Liver (tissue), 9 donors: ENCODE data around the gene RGS17. TPM values are rescaled to one million over a fixed set of nuclear protein-coding genes. Genes with fewer than 3 reads are reported as not detected.

ENCODE experiments used
- DNase-seq: peaks from one replicate; pipeline ENCODE4 v3.0.0-alpha.2; 2017; ENCODE audit warnings: low spot score
- H3K27ac ChIP-seq, 2 donors: one replicate each; pipeline ENCODE4 v1.7.0; 2013; ENCODE audit warnings: inconsistent platforms in 2 of 2, low read length in 2 of 2, control low read depth in 1 of 2, low read depth in 1 of 2, mild to moderate bottlenecking in 1 of 2
- H3K27me3 ChIP-seq, 4 donors: one replicate each; pipeline versions ENCODE4 v1.6.1 to v1.7.0; 2013; ENCODE audit warnings: low read length in 3 of 4, inconsistent platforms in 1 of 4, mild to moderate bottlenecking in 1 of 4, moderate library complexity in 1 of 4; ENCODE audit not compliant: control insufficient read depth in 4 of 4, insufficient read depth in 4 of 4
- H3K36me3 ChIP-seq, 4 donors: one replicate each; pipeline versions ENCODE4 v1.6.1 to v1.7.0; 2013; ENCODE audit warnings: low read length in 3 of 4, mild to moderate bottlenecking in 3 of 4, low read depth in 1 of 4, moderate library complexity in 1 of 4; ENCODE audit not compliant: control insufficient read depth in 4 of 4, insufficient read depth in 3 of 4
- H3K4me1 ChIP-seq, 4 donors: one replicate each; pipeline versions ENCODE4 v1.6.1 to v1.7.0; 2013; ENCODE audit warnings: low read length in 3 of 4, mild to moderate bottlenecking in 3 of 4, moderate library complexity in 1 of 4; ENCODE audit not compliant: control insufficient read depth in 4 of 4, insufficient read depth in 4 of 4
- H3K4me3 ChIP-seq, 3 donors: one replicate each; pipeline versions ENCODE4 v1.6.1 to v1.7.0; 2013; ENCODE audit warnings: low read length in 3 of 3, control low read depth in 1 of 3, low read depth in 1 of 3, mild to moderate bottlenecking in 1 of 3
- H3K9ac ChIP-seq, 2 donors: one replicate each; pipeline ENCODE4 v1.7.0; 2013; ENCODE audit warnings: low read length in 2 of 2, mild to moderate bottlenecking in 2 of 2, moderate library complexity in 2 of 2, control low read depth in 1 of 2, low read depth in 1 of 2
- H3K9me3 ChIP-seq, 4 donors: one replicate each; pipeline versions ENCODE4 v1.6.1 to v1.7.0; 2013; ENCODE audit warnings: low read length in 3 of 4; ENCODE audit not compliant: control insufficient read depth in 4 of 4
- EGR1 ChIP-seq, 2 donors: IDR thresholded peaks; 2 replicates each; pipeline ENCODE4 v1.6.1; 2016 to 2018; ENCODE audit warnings: antibody characterized with exemption in 2 of 2, low read depth in 2 of 2
- FOXA1 ChIP-seq: IDR thresholded peaks from 2 replicates; pipeline ENCODE4 v1.6.1; 2016; ENCODE audit warnings: antibody characterized with exemption
- GABPA ChIP-seq, 2 donors: IDR thresholded peaks in 1 of 2; conservative IDR thresholded peaks in 1 of 2; 2 replicates each; pipeline ENCODE4 v1.6.1; 2016; ENCODE audit warnings: antibody characterized with exemption in 2 of 2, mild to moderate bottlenecking in 1 of 2, moderate library complexity in 1 of 2
- HNF4A ChIP-seq, 2 donors: conservative IDR thresholded peaks; 2 replicates each; pipeline ENCODE4 v1.6.1; 2016; ENCODE audit warnings: antibody characterized with exemption in 2 of 2, mild to moderate bottlenecking in 2 of 2
- HNF4G ChIP-seq: IDR thresholded peaks from 2 replicates; pipeline ENCODE4 v1.6.1; 2016; ENCODE audit warnings: antibody characterized with exemption
- JUND ChIP-seq, 2 donors: IDR thresholded peaks; 2 replicates each; pipeline ENCODE4 v1.6.1; 2016; ENCODE audit warnings: antibody characterized with exemption in 2 of 2
- NR2F2 ChIP-seq: IDR thresholded peaks from 2 replicates; pipeline ENCODE4 v1.6.1; 2016; ENCODE audit warnings: antibody characterized with exemption
- RAD21 ChIP-seq, 2 donors: IDR thresholded peaks; 2 replicates each; pipeline ENCODE4 v1.6.1; 2016; ENCODE audit warnings: antibody characterized with exemption in 2 of 2, mild to moderate bottlenecking in 2 of 2
- RXRA ChIP-seq, 2 donors: IDR thresholded peaks; 2 replicates each; pipeline ENCODE4 v1.6.1; 2017 to 2018; ENCODE audit warnings: antibody characterized with exemption in 2 of 2, mild to moderate bottlenecking in 1 of 2
- SP1 ChIP-seq: IDR thresholded peaks from 2 replicates; pipeline ENCODE4 v1.6.1; 2018; ENCODE audit warnings: antibody characterized with exemption, mild to moderate bottlenecking
- TAF1 ChIP-seq: conservative IDR thresholded peaks from 2 replicates; pipeline ENCODE4 v1.6.1; 2016; ENCODE audit warnings: antibody characterized with exemption, mild to moderate bottlenecking
- polyA plus RNA-seq, 2 donors: library from polyadenylated mRNA; stranded (reverse) in 1 of 2; unstranded in 1 of 2; fragments of 200-250 nt in 1 of 2; fragments of >200 nt in 1 of 2; fragmentation: Nextera tagmentation in 1 of 2; extraction: Ambion mirVana in 1 of 2; gene quantifications; one replicate each; pipeline versions ENCODE4 v1.2.1 to v1.2.3, GENCODE V29; 2013 to 2015
- total RNA-seq, 2 donors: library from RNA; depleted of rRNA; stranded (reverse); fragments of >200 nt; gene quantifications; one replicate each; pipeline ENCODE4 v1.2.3, GENCODE V29; 2014
- TF ChIP-seq, protein P1 (sequence below): IDR thresholded peaks from 2 replicates; pipeline ENCODE4 v1.6.1; 2016; ENCODE audit warnings: antibody characterized with exemption, mild to moderate bottlenecking
- TF ChIP-seq, protein P2 (sequence below): IDR thresholded peaks from 2 replicates; pipeline ENCODE4 v1.6.1; 2016; ENCODE audit warnings: antibody characterized with exemption
- TF ChIP-seq, protein P3 (sequence below): IDR thresholded peaks from 2 replicates; pipeline ENCODE4 v1.6.1; 2016; ENCODE audit warnings: antibody characterized with exemption
- TF ChIP-seq, protein P4 (sequence below): fragments of 150-350 bp; IDR thresholded peaks from 2 replicates; pipeline ENCODE4 v1.5.1; 2017; ENCODE audit warnings: improper control_type of control experiment, low read depth, low read length; ENCODE audit not compliant: missing input control
- TF ChIP-seq, protein P5 (sequence below): IDR thresholded peaks from 2 replicates; pipeline ENCODE4 v1.6.1; 2016; ENCODE audit warnings: antibody characterized with exemption
- donor health status: healthy.
- donor health status: healthy.
- donor health status: healthy.
- donor health status: healthy.
- donor health status: healthy.

The RGS17 gene
- total and polyA plus RNA-seq, 4 donors: under 0.01 to 0.09 (median 0.03) TPM

DNA sequence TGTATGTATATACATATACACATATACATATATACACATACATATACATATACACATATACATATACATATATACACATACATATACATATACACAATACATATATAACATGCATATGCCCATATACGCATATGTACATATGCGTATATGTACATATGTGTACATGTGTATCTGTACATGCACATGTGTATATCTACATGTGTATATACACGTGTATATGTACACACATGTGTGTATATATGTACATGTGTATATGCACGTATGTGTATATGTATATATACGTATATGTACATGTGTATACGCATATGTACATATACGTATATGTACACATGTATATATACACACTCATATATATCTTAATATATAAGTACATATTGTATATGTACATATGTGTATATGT is 60.3 kb downstream of the RGS17 start (continued):
- TF ChIP-seq, protein P1, sequence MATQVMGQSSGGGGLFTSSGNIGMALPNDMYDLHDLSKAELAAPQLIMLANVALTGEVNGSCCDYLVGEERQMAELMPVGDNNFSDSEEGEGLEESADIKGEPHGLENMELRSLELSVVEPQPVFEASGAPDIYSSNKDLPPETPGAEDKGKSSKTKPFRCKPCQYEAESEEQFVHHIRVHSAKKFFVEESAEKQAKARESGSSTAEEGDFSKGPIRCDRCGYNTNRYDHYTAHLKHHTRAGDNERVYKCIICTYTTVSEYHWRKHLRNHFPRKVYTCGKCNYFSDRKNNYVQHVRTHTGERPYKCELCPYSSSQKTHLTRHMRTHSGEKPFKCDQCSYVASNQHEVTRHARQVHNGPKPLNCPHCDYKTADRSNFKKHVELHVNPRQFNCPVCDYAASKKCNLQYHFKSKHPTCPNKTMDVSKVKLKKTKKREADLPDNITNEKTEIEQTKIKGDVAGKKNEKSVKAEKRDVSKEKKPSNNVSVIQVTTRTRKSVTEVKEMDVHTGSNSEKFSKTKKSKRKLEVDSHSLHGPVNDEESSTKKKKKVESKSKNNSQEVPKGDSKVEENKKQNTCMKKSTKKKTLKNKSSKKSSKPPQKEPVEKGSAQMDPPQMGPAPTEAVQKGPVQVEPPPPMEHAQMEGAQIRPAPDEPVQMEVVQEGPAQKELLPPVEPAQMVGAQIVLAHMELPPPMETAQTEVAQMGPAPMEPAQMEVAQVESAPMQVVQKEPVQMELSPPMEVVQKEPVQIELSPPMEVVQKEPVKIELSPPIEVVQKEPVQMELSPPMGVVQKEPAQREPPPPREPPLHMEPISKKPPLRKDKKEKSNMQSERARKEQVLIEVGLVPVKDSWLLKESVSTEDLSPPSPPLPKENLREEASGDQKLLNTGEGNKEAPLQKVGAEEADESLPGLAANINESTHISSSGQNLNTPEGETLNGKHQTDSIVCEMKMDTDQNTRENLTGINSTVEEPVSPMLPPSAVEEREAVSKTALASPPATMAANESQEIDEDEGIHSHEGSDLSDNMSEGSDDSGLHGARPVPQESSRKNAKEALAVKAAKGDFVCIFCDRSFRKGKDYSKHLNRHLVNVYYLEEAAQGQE: no peak
- no peak for TF ChIP-seq HNF4G
- TF ChIP-seq EGR1 (IDR thresholded peaks at IDR 0.05; ENCODE audit: low read depth in 2 of 2): no peak
- TF ChIP-seq NR2F2: no peak

DNA sequence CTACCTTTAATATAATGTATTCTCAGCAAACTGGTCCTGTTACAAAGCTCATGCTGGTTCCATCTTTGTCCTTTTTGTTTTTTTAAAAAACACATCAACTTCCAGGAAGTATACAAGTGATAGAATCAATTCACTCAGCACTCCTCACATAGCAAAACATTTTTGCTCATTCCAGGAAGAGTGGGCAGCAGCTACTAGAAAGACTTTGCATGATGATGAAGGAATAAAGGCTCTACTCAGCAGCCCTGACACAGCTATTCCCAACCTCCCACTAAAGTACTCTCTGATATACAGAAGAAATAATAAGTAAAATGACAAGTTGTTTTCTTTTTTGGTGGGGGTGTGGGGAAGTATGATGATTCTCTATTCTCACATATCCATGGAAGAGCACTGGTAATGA is 61.2 kb downstream of the RGS17 start:
- TF ChIP-seq GABPA (IDR thresholded peaks at IDR 0.05 in 1 of 2, conservative IDR thresholded peaks at IDR 0.05 in 1 of 2) (no peak), TAF1 (no peak), NR2F2 (no peak), EGR1 (IDR thresholded peaks at IDR 0.05; ENCODE audit: low read depth in 2 of 2) (no peak), JUND (IDR thresholded peaks at IDR 0.05) (no peak), HNF4G (no peak), FOXA1 (no peak)
- TF ChIP-seq, protein P2, sequence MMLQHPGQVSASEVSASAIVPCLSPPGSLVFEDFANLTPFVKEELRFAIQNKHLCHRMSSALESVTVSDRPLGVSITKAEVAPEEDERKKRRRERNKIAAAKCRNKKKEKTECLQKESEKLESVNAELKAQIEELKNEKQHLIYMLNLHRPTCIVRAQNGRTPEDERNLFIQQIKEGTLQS: no peak
- TF ChIP-seq, protein P3, sequence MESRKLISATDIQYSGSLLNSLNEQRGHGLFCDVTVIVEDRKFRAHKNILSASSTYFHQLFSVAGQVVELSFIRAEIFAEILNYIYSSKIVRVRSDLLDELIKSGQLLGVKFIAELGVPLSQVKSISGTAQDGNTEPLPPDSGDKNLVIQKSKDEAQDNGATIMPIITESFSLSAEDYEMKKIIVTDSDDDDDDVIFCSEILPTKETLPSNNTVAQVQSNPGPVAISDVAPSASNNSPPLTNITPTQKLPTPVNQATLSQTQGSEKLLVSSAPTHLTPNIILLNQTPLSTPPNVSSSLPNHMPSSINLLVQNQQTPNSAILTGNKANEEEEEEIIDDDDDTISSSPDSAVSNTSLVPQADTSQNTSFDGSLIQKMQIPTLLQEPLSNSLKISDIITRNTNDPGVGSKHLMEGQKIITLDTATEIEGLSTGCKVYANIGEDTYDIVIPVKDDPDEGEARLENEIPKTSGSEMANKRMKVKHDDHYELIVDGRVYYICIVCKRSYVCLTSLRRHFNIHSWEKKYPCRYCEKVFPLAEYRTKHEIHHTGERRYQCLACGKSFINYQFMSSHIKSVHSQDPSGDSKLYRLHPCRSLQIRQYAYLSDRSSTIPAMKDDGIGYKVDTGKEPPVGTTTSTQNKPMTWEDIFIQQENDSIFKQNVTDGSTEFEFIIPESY: no peak
- TF ChIP-seq, protein P4, sequence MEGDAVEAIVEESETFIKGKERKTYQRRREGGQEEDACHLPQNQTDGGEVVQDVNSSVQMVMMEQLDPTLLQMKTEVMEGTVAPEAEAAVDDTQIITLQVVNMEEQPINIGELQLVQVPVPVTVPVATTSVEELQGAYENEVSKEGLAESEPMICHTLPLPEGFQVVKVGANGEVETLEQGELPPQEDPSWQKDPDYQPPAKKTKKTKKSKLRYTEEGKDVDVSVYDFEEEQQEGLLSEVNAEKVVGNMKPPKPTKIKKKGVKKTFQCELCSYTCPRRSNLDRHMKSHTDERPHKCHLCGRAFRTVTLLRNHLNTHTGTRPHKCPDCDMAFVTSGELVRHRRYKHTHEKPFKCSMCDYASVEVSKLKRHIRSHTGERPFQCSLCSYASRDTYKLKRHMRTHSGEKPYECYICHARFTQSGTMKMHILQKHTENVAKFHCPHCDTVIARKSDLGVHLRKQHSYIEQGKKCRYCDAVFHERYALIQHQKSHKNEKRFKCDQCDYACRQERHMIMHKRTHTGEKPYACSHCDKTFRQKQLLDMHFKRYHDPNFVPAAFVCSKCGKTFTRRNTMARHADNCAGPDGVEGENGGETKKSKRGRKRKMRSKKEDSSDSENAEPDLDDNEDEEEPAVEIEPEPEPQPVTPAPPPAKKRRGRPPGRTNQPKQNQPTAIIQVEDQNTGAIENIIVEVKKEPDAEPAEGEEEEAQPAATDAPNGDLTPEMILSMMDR: no peak
- no peaks in the 10 kb centered on the region for H3K36me3 ChIP-seq
- H3K9me3 ChIP-seq: no peaks in the 10 kb centered on the region
- H3K9ac ChIP-seq: no peak overlapping the region
- no peak overlapping the region for H3K27ac ChIP-seq
- H3K4me1 ChIP-seq: no peaks in the 10 kb centered on the region
- DNase-seq: no peak
- no peaks in the 10 kb centered on the region for H3K27me3 ChIP-seq
- H3K4me3 ChIP-seq: no peak overlapping the region

DNA sequence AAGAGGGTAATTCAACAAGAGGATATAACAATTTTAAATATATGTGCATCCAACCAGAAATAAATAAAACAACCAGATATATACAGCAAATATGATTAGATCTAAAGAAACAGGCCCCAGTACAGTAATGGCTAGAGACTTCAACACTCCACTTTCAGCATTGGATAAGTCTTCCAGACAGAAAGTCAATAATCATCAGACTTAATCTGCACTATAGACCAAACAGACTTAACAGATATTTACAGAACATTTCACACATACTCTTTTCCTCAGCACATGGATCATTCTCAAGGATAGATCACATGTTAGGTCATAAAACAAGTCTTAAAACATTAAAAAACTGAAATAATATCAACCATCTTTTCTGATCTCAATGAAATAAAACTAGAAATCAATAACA is 65.9 kb downstream of the RGS17 start:
- Histone ChIP-seq H3K4me3 (no peak overlapping the region), H3K9ac (no peak overlapping the region), H3K36me3 (no peaks in the 10 kb centered on the region), H3K27me3 (no peaks in the 10 kb centered on the region), H3K9me3 (no peaks in the 10 kb centered on the region), H3K4me1 (no peaks in the 10 kb centered on the region), H3K27ac (no peak overlapping the region)
- DNase-seq: no peak
- no peak for TF ChIP-seq HNF4G
- no peak for TF ChIP-seq GABPA (IDR thresholded peaks at IDR 0.05 in 1 of 2, conservative IDR thresholded peaks at IDR 0.05 in 1 of 2)
- no peak for TF ChIP-seq EGR1 (IDR thresholded peaks at IDR 0.05; ENCODE audit: low read depth in 2 of 2)
- TF ChIP-seq RXRA (IDR thresholded peaks at IDR 0.05): no peak
- no peak for TF ChIP-seq HNF4A (conservative IDR thresholded peaks at IDR 0.05)
- TF ChIP-seq, protein P1: no peak
- TF ChIP-seq, protein P2: no peak
- TF ChIP-seq NR2F2: no peak
- no peak for TF ChIP-seq RAD21 (IDR thresholded peaks at IDR 0.05)
- TF ChIP-seq SP1: no peak
- TF ChIP-seq, protein P5, sequence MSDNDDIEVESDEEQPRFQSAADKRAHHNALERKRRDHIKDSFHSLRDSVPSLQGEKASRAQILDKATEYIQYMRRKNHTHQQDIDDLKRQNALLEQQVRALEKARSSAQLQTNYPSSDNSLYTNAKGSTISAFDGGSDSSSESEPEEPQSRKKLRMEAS: no peak
- TF ChIP-seq FOXA1: no peak
- no peak for TF ChIP-seq JUND (IDR thresholded peaks at IDR 0.05)
